Neuronal stem cell (in vitro differentiated cells): ENCODE data around the gene NPHP4.

Experiments used
- DNase-seq: peaks from one replicate; pipeline ENCODE4 v3.0.0-alpha.2; 2013; ENCODE audit warnings: low spot score
- H2AFZ ChIP-seq: one replicate; pipeline ENCODE4 v1.6.1; 2013; ENCODE audit warnings: mild to moderate bottlenecking, low read length, inconsistent platforms
- H2AK5ac ChIP-seq: 2 replicates; pipeline ENCODE4 v1.6.1; 2013; ENCODE audit warnings: low read depth, mild to moderate bottlenecking, inconsistent platforms, low read length, moderate library complexity, mixed read lengths
- H2BK120ac ChIP-seq: 2 replicates; pipeline ENCODE4 v1.6.1; 2013; ENCODE audit warnings: low read depth, mild to moderate bottlenecking, inconsistent platforms, low read length, moderate library complexity, mixed read lengths
- H2BK12ac ChIP-seq: one replicate; pipeline ENCODE4 v1.6.1; 2013; ENCODE audit warnings: low read length, inconsistent platforms
- H2BK15ac ChIP-seq: 2 replicates; pipeline ENCODE4 v1.6.1; 2013; ENCODE audit warnings: mild to moderate bottlenecking, low read length, inconsistent platforms, mixed read lengths
- H2BK5ac ChIP-seq: one replicate; pipeline ENCODE4 v1.6.1; 2013; ENCODE audit warnings: inconsistent platforms, mild to moderate bottlenecking, low read length, moderate library complexity
- H3K14ac ChIP-seq: one replicate; pipeline ENCODE4 v1.6.1; 2013; ENCODE audit warnings: low read length, inconsistent platforms
- H3K18ac ChIP-seq: 2 replicates; pipeline ENCODE4 v1.6.1; 2013; ENCODE audit warnings: low read length, inconsistent platforms
- H3K23ac ChIP-seq: 2 replicates; pipeline ENCODE4 v1.6.1; 2013; ENCODE audit warnings: low read depth, mild to moderate bottlenecking, mixed read lengths, low read length, inconsistent platforms; ENCODE audit not compliant: poor library complexity
- H3K27ac ChIP-seq: replicated peaks from 3 replicates; pipeline ENCODE4 v1.5.1; 2013; ENCODE audit warnings: low read length, inconsistent platforms
- H3K27me3 ChIP-seq, 3 experiments: 2 replicates each; pipeline ENCODE4 v1.6.1; 2013; ENCODE audit warnings: low read length in 3 of 3, mild to moderate bottlenecking in 2 of 3, inconsistent platforms in 1 of 3, low read depth in 1 of 3, mixed read lengths in 1 of 3, moderate library complexity in 1 of 3; ENCODE audit not compliant: control insufficient read depth in 3 of 3, insufficient read depth in 3 of 3
- H3K36me3 ChIP-seq, 2 donors: replicated peaks in 1 of 2; 2 replicates each; pipeline ENCODE4 v1.6.1; 2013; ENCODE audit warnings: low read length in 2 of 2; ENCODE audit not compliant: control insufficient read depth in 2 of 2, insufficient read depth in 2 of 2
- H3K4ac ChIP-seq: 2 replicates; pipeline ENCODE4 v1.6.1; 2013; ENCODE audit warnings: inconsistent platforms, mild to moderate bottlenecking, low read length, moderate library complexity
- H3K4me1 ChIP-seq, 2 donors: 1 replicate in 1 of 2; 2 replicates in 1 of 2; pipeline ENCODE4 v1.6.1; 2013; ENCODE audit warnings: low read length in 2 of 2, low read depth in 1 of 2; ENCODE audit not compliant: control insufficient read depth in 2 of 2, insufficient read depth in 1 of 2
- H3K4me2 ChIP-seq: one replicate; pipeline ENCODE4 v1.6.1; 2013; ENCODE audit warnings: mild to moderate bottlenecking, low read length, inconsistent platforms; ENCODE audit not compliant: insufficient read depth, poor library complexity, severe bottlenecking
- H3K4me3 ChIP-seq, 2 donors: 2 replicates each; pipeline ENCODE4 v1.5.1; 2013; ENCODE audit warnings: low read length in 2 of 2, mild to moderate bottlenecking in 2 of 2, inconsistent platforms in 1 of 2, moderate library complexity in 1 of 2
- H3K79me1 ChIP-seq: one replicate; pipeline ENCODE4 v1.6.1; 2013; ENCODE audit warnings: low read depth, mild to moderate bottlenecking, inconsistent platforms, low read length, moderate library complexity
- H3K9ac ChIP-seq: one replicate; pipeline ENCODE4 v1.6.1; 2013; ENCODE audit warnings: mild to moderate bottlenecking, low read depth, low read length, inconsistent platforms; ENCODE audit not compliant: poor library complexity
- H3K9me3 ChIP-seq, 2 donors: replicated peaks in 1 of 2; 2 replicates each; pipeline versions ENCODE3 to v1.6.1; 2013; ENCODE audit warnings: low read length in 2 of 2, mild to moderate bottlenecking in 2 of 2, inconsistent platforms in 1 of 2, low read depth in 1 of 2, mixed read lengths in 1 of 2, moderate library complexity in 1 of 2; ENCODE audit not compliant: control insufficient read depth in 2 of 2, insufficient read depth in 1 of 2
- H4K8ac ChIP-seq: one replicate; pipeline ENCODE4 v1.6.1; 2013; ENCODE audit warnings: low read depth, mild to moderate bottlenecking, inconsistent platforms, low read length, moderate library complexity
- H4K91ac ChIP-seq: one replicate; pipeline ENCODE4 v1.6.1; 2013; ENCODE audit warnings: low read length, low read depth, mild to moderate bottlenecking, inconsistent platforms; ENCODE audit not compliant: poor library complexity
- WGBS, 2 donors: extraction: QIAGEN DNeasy Blood & Tissue Kit; methylation state at CpG; one replicate each; pipeline ENCODE4 v1.1.7; 2013; ENCODE audit warnings: missing lambda C conversion rate in 2 of 2, mixed read lengths in 1 of 2; ENCODE audit not compliant: insufficient read length in 2 of 2, insufficient replicate concordance in 1 of 2; ENCODE audit errors: extremely low coverage in 2 of 2; 5-methylcytosine and 5-hydroxymethylcytosine counted together

NPHP4 gene

DNA sequence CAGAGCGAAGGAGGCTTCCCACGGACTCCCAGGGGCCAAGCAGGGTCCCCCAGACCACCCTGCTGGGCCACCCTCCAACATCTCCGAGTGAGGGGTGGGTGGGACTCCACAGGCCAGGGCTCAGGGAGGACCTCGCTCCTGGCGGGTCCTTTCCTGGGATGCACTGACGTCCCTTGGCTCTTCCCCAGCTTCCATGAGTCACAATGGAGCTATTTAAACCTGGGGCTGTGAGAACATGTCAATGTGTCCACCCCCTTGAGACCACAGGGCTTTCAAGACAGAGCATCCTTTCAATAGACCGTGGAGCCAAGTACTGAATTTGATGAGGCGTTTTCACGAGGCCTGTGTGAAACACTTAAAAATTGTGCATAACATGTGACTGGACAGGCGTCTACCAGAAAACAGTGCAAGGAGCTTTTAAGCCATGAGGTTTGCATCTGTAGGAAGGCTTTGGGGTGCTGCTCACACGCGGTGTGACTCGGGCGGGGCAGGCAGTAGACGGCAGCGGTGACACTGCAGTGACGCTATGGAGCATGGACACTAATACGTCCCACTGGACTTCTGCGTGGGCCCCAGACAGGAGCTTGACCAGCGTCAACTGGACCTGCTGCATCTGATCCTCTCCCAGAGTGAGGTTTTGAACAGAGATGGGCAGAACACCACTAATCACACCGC is 24.1 kb upstream of the NPHP4 start:
- H2AK5ac ChIP-seq = peak overlapping the region; percentile 70
- H3K79me1 ChIP-seq = no peaks in the 10 kb centered on the region
- no peaks in the 10 kb centered on the region for H3K36me3 ChIP-seq
- peaks cover 2 to 4% of the 10 kb centered on the region in 2 donors for H3K4me1 ChIP-seq
- H3K18ac ChIP-seq = peak overlapping the region; percentile 71
- no peak overlapping the region for H2AFZ ChIP-seq
- WGBS, 2 donors = no CpG with 5 or more reads among the region's 21 CpGs
- H2BK12ac ChIP-seq = peak overlapping the region; percentile 58
- no peaks in the 10 kb centered on the region for H3K27me3 ChIP-seq
- H4K8ac ChIP-seq = peak overlapping the region; percentile 96
- H3K9me3 ChIP-seq = no peaks in the 10 kb centered on the region
- H2BK5ac ChIP-seq = peak overlapping the region; percentile 2
- DNase-seq = no peak
- no peak overlapping the region for H3K4ac ChIP-seq
- no peak overlapping the region for H3K27ac ChIP-seq
- H4K91ac ChIP-seq = no peak overlapping the region
- no peak overlapping the region for H3K9ac ChIP-seq
- H3K4me2 ChIP-seq = no peak overlapping the region
- H2BK15ac ChIP-seq = no peak overlapping the region
- H2BK120ac ChIP-seq = no peak overlapping the region
- H3K4me3 ChIP-seq = no peak overlapping the region
- peak overlapping the region; percentile 25 for H3K14ac ChIP-seq
- no peak overlapping the region for H3K23ac ChIP-seq

DNA sequence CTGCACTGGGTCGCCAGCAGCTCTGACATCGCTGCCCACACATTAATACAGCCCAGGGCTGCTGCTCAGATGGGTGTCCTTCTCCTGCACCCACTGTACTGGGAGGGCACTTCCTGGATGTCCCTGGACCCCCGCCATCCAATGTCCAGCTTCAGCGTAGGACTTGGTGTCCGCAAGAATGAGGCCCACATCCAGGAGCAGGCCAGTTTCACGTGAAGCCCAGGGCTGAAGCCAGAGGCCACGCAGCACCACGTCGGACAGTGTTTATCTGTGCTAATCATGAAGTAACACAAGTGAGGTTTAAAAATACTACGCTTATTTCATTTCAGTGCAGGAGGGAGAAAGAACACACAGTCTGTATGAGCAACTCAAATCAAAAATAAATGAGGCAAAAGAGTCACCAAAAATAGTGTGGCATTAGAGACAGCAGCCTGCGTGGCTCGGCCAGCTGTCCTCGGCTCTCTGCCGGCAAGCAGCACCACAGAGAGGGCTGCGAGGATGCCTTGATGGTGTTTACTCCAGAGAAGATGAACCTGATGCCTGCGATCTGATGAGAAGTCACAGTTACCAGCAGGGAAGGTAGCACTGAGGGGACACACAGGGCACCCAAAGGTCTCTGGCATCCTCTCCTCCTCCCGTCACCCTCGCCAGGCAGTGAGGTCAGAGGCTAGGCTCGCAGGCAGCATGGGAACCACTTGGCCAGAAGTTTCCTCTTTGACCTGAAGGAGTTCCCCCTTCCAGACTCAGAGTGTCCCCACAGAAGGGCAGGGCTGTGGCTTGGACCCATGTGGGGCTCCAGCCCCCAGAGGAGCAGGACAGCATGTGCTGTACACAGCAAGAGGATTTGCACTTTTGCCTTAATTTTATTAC is 22.1 kb upstream of the NPHP4 start:
- H2AK5ac ChIP-seq = peak overlapping the region; percentile 6
- no peak overlapping the region for H4K8ac ChIP-seq
- H3K36me3 ChIP-seq = no peaks in the 10 kb centered on the region
- H3K4ac ChIP-seq = no peak overlapping the region
- no peak overlapping the region for H2BK5ac ChIP-seq
- peak overlapping the region; percentile 81 for H2BK12ac ChIP-seq
- H3K9me3 ChIP-seq = no peaks in the 10 kb centered on the region
- no peak overlapping the region for H2AFZ ChIP-seq
- DNase-seq = no peak
- peak overlapping the region; percentile 38 for H3K14ac ChIP-seq
- no peak overlapping the region for H4K91ac ChIP-seq
- H3K79me1 ChIP-seq = no peaks in the 10 kb centered on the region
- no CpG with 5 or more reads among the region's 19 CpGs for WGBS, 2 donors
- H3K4me2 ChIP-seq = no peak overlapping the region
- H3K4me1 ChIP-seq = peaks cover 4 to 6% of the 10 kb centered on the region in 2 donors
- H3K23ac ChIP-seq = no peak overlapping the region
- no peak overlapping the region for H3K18ac ChIP-seq
- H3K4me3 ChIP-seq = peak overlapping the region in 1 of 2 donors; percentile 55
- H2BK120ac ChIP-seq = no peak overlapping the region
- H3K9ac ChIP-seq = peak overlapping the region; percentile 16
- no peak overlapping the region for H3K27ac ChIP-seq
- no peaks in the 10 kb centered on the region for H3K27me3 ChIP-seq
- no peak overlapping the region for H2BK15ac ChIP-seq

GRCh38 chr1:6013491-6013890 is 21.3 kb upstream of the NPHP4 start:
- Histone ChIP-seq H2BK12ac (no peak overlapping the region), H3K18ac (no peak overlapping the region), H2AFZ (no peak overlapping the region), H3K4me2 (no peak overlapping the region), H3K4me3 (no peak overlapping the region), H3K36me3 (no peaks in the 10 kb centered on the region), H4K91ac (no peak overlapping the region), H3K14ac (no peak overlapping the region), H2BK15ac (no peak overlapping the region), H2BK120ac (no peak overlapping the region), H2AK5ac (no peak overlapping the region), H3K23ac (peak overlapping the region; percentile 68), H3K27me3 (no peaks in the 10 kb centered on the region), H3K4ac (no peak overlapping the region), H2BK5ac (peak overlapping the region; percentile 35), H3K9me3 (no peaks in the 10 kb centered on the region), H3K9ac (no peak overlapping the region), H3K4me1 (peaks cover 8 to 13% of the 10 kb centered on the region in 2 donors), H3K27ac (no peak overlapping the region), H3K79me1 (no peaks in the 10 kb centered on the region), H4K8ac (no peak overlapping the region)
- WGBS, 2 donors = no CpG with 5 or more reads among the region's 12 CpGs
- no peak for DNase-seq
